Stomach smooth muscle (tissue), 2 donors: ENCODE results near the gene C1orf159.
A peak's percentile ranks its signal among the peaks of the same experiment; 100 is the strongest.

Experiments used
- H3K27ac ChIP-seq: one replicate; pipeline ENCODE4 v1.7.0; 2013; ENCODE audit warnings: mild to moderate bottlenecking, low read length, inconsistent platforms
- H3K27me3 ChIP-seq, 2 donors: one replicate each; pipeline ENCODE4 v1.7.0; 2013; ENCODE audit warnings: low read length in 2 of 2; ENCODE audit not compliant: insufficient read depth in 2 of 2, control insufficient read depth in 1 of 2
- H3K36me3 ChIP-seq, 2 donors: one replicate each; pipeline ENCODE4 v1.7.0; 2013; ENCODE audit warnings: low read length in 2 of 2; ENCODE audit not compliant: control insufficient read depth in 2 of 2, insufficient read depth in 2 of 2
- H3K4me1 ChIP-seq: one replicate; pipeline ENCODE4 v1.7.0; 2013; ENCODE audit warnings: low read length; ENCODE audit not compliant: control insufficient read depth, insufficient read depth
- H3K4me3 ChIP-seq, 2 donors: one replicate each; pipeline ENCODE4 v1.7.0; 2013; ENCODE audit warnings: low read length in 2 of 2
- H3K9ac ChIP-seq, 2 donors: one replicate each; pipeline ENCODE4 v1.7.0; 2013; ENCODE audit warnings: low read length in 2 of 2, mild to moderate bottlenecking in 1 of 2
- H3K9me3 ChIP-seq, 2 donors: one replicate each; pipeline ENCODE4 v1.7.0; 2013; ENCODE audit warnings: low read length in 2 of 2; ENCODE audit not compliant: control insufficient read depth in 2 of 2
- donor health status: healthy.
- donor health status: Pancreatic carcinoma.

C1orf159 gene

GRCh38 chr1:1045129-1045528 is 70.8 kb downstream of the C1orf159 start:
- H3K9me3 ChIP-seq, result no peaks in the 10 kb centered on the region
- H3K4me1 ChIP-seq, result peaks cover 5% of the 10 kb centered on the region
- no peak overlapping the region for H3K27ac ChIP-seq
- no peak overlapping the region for H3K9ac ChIP-seq
- H3K36me3 ChIP-seq, result no peaks in the 10 kb centered on the region
- H3K27me3 ChIP-seq, result no peaks in the 10 kb centered on the region
- H3K4me3 ChIP-seq, result no peak overlapping the region

GRCh38 chr1:1044455-1045078 is 71.3 kb downstream of the C1orf159 start:
- Histone ChIP-seq H3K9me3 (no peaks in the 10 kb centered on the region), H3K9ac (no peak overlapping the region), H3K27ac (no peak overlapping the region), H3K4me3 (no peak overlapping the region), H3K27me3 (no peaks in the 10 kb centered on the region), H3K4me1 (peaks cover 11% of the 10 kb centered on the region), H3K36me3 (no peaks in the 10 kb centered on the region)

GRCh38 chr1:1043921-1044320 is 72.0 kb downstream of the C1orf159 start:
- H3K27ac ChIP-seq, result no peak overlapping the region
- peaks cover 11% of the 10 kb centered on the region for H3K4me1 ChIP-seq
- H3K36me3 ChIP-seq, result no peaks in the 10 kb centered on the region
- no peak overlapping the region for H3K9ac ChIP-seq
- H3K4me3 ChIP-seq, result no peak overlapping the region
- H3K9me3 ChIP-seq, result no peaks in the 10 kb centered on the region
- no peaks in the 10 kb centered on the region for H3K27me3 ChIP-seq

GRCh38 chr1:1043411-1043810 is 72.5 kb downstream of the C1orf159 start:
- H3K4me3 ChIP-seq, result no peak overlapping the region
- no peaks in the 10 kb centered on the region for H3K9me3 ChIP-seq
- peaks cover 11% of the 10 kb centered on the region for H3K4me1 ChIP-seq
- H3K27ac ChIP-seq, result no peak overlapping the region
- no peaks in the 10 kb centered on the region for H3K36me3 ChIP-seq
- no peak overlapping the region for H3K9ac ChIP-seq
- no peaks in the 10 kb centered on the region for H3K27me3 ChIP-seq

- Histone ChIP-seq H3K4me3 (no peak overlapping the region), H3K27ac (no peak overlapping the region), H3K9me3 (no peaks in the 10 kb centered on the region), H3K27me3 (peaks cover 0 to 2% of the 10 kb centered on the region in 2 donors), H3K9ac (no peak overlapping the region), H3K4me1 (peaks cover 13% of the 10 kb centered on the region), H3K36me3 (no peaks in the 10 kb centered on the region)
Measured at GRCh38 chr1:1042835-1043234, 73.1 kb downstream of the C1orf159 start.

GRCh38 chr1:1041873-1042272 is 74.0 kb downstream of the C1orf159 start:
- no peak overlapping the region for H3K4me3 ChIP-seq
- H3K9ac ChIP-seq, result no peak overlapping the region
- no peaks in the 10 kb centered on the region for H3K36me3 ChIP-seq
- no peaks in the 10 kb centered on the region for H3K9me3 ChIP-seq
- H3K27me3 ChIP-seq, result peaks cover 0 to 2% of the 10 kb centered on the region in 2 donors
- no peak overlapping the region for H3K27ac ChIP-seq
- H3K4me1 ChIP-seq, result peaks cover 13% of the 10 kb centered on the region

- H3K4me3 ChIP-seq, result peak overlapping the region in 1 of 2 donors; percentile 44
- no peak overlapping the region for H3K27ac ChIP-seq
- no peak overlapping the region for H3K9ac ChIP-seq
- peaks cover 0 to 2% of the 10 kb centered on the region in 2 donors for H3K27me3 ChIP-seq
- no peaks in the 10 kb centered on the region for H3K9me3 ChIP-seq
- no peaks in the 10 kb centered on the region for H3K36me3 ChIP-seq
- H3K4me1 ChIP-seq, result peaks cover 13% of the 10 kb centered on the region
Measured at GRCh38 chr1:1041092-1041523, 74.8 kb downstream of the C1orf159 start.

GRCh38 chr1:1040004-1040991 is 75.6 kb downstream of the C1orf159 start:
- H3K4me3 ChIP-seq, result peak overlapping the region; percentile 35 to 71
- H3K27ac ChIP-seq, result no peak overlapping the region
- H3K36me3 ChIP-seq, result no peaks in the 10 kb centered on the region
- peaks cover 0 to 2% of the 10 kb centered on the region in 2 donors for H3K27me3 ChIP-seq
- H3K9ac ChIP-seq, result peak overlapping the region in 1 of 2 donors; percentile 22
- H3K4me1 ChIP-seq, result peaks cover 13% of the 10 kb centered on the region
- no peaks in the 10 kb centered on the region for H3K9me3 ChIP-seq

GRCh38 chr1:1039145-1039910 is 76.6 kb downstream of the C1orf159 start:
- Histone ChIP-seq H3K27ac (no peak overlapping the region), H3K27me3 (peaks cover 2 to 3% of the 10 kb centered on the region in 2 donors), H3K4me3 (no peak overlapping the region), H3K9ac (no peak overlapping the region), H3K9me3 (no peaks in the 10 kb centered on the region), H3K4me1 (peaks cover 13% of the 10 kb centered on the region), H3K36me3 (no peaks in the 10 kb centered on the region)

- peaks cover 2 to 9% of the 10 kb centered on the region in 2 donors for H3K27me3 ChIP-seq
- H3K4me3 ChIP-seq, result no peak overlapping the region
- H3K9me3 ChIP-seq, result no peaks in the 10 kb centered on the region
- peaks cover 19% of the 10 kb centered on the region for H3K4me1 ChIP-seq
- H3K27ac ChIP-seq, result no peak overlapping the region
- H3K36me3 ChIP-seq, result no peaks in the 10 kb centered on the region
- H3K9ac ChIP-seq, result no peak overlapping the region
Measured at GRCh38 chr1:1038694-1039093, 77.2 kb downstream of the C1orf159 start.
